Stomach (tissue), 4 donors: ENCODE results near the gene C4orf36.

Source experiments
- CTCF ChIP-seq, 7 experiments: fragments of 450-650 bp in 4 of 7; fragments of 200-600 bp in 3 of 7; sonication (generic) in 3 of 7; IDR thresholded peaks; one replicate each; pipeline ENCODE4 v1.5.1; 2016 to 2019; ENCODE audit warnings: antibody characterized with exemption in 7 of 7, control low read depth in 2 of 7, mild to moderate bottlenecking in 1 of 7
- EP300 ChIP-seq: sonication (generic); formaldehyde crosslinking; IDR thresholded peaks from one replicate; pipeline ENCODE4 v1.6.1; 2017; ENCODE audit warnings: antibody characterized with exemption
- POLR2A ChIP-seq, 4 donors: fragments of 450-650 bp; IDR thresholded peaks; one replicate each; pipeline ENCODE4 v1.6.1; 2016; ENCODE audit warnings: antibody characterized with exemption in 4 of 4, control low read depth in 2 of 4, mild to moderate bottlenecking in 1 of 4, moderate library complexity in 1 of 4
- POLR2AphosphoS5 ChIP-seq, 3 donors: sonication (generic); formaldehyde crosslinking; IDR thresholded peaks; one replicate each; pipeline ENCODE4 v1.6.1; 2016; ENCODE audit warnings: antibody characterized with exemption in 3 of 3

- TF ChIP-seq CTCF (IDR thresholded peaks at IDR 0.05) (no peak), POLR2AphosphoS5 (IDR thresholded peaks at IDR 0.05) (no peak), POLR2A (IDR thresholded peaks at IDR 0.05) (no peak), EP300 (no peak)
Observed at GRCh38 chr4:86926435-86927086, 34.3 kb upstream of the C4orf36 start.
